ENCODE data around the gene ALG10.

GRCh38 chr12:34051486-34051885 lies 29.2 kb downstream of the ALG10 start:
- TF ChIP-seq CTCF (IDR thresholded peaks at IDR 0.05; ENCODE audit: extremely low read depth in 1 of 2, insufficient read depth in 1 of 2, low read depth in 1 of 2, low read length in 2 of 2) (no peak), POLR2A (IDR thresholded peaks at IDR 0.05; ENCODE audit: low read depth, low read length) (no peak), EZH2 (IDR thresholded peaks at IDR 0.05; ENCODE audit: borderline replicate concordance, low read depth, low read length, severe bottlenecking) (no peak), POLR2AphosphoS5 (IDR thresholded peaks at IDR 0.05; ENCODE audit: insufficient read depth, low read depth, low read length) (no peak), MAX (IDR thresholded peaks at IDR 0.05; ENCODE audit: insufficient read depth, insufficient read length) (no peak), MYC (IDR thresholded peaks at IDR 0.05; ENCODE audit: low read depth, low read length) (no peak), JUN (IDR thresholded peaks at IDR 0.05; ENCODE audit: borderline replicate concordance, insufficient read depth, insufficient read length, low read depth) (no peak)

Measured in endothelial cell of umbilical vein (primary cell).